Subcutaneous abdominal adipose tissue (tissue), 5 donors: Measurements from ENCODE around the gene EGLN2.
"Not testable (repeated sequence)": the region's sequence is repeated elsewhere in the genome, so short reads cannot be mapped to it uniquely, and the experiment has no call there.

Experiments used
- H3K27ac ChIP-seq: one replicate; pipeline ENCODE4 v1.7.0; 2013; ENCODE audit warnings: low read depth, mild to moderate bottlenecking, inconsistent platforms, low read length, moderate library complexity
- H3K27me3 ChIP-seq, 5 donors: one replicate each; pipeline ENCODE4 v1.7.0; 2013; ENCODE audit warnings: low read length in 5 of 5, inconsistent platforms in 1 of 5; ENCODE audit not compliant: control insufficient read depth in 5 of 5, insufficient read depth in 4 of 5
- H3K36me3 ChIP-seq, 5 donors: one replicate each; pipeline ENCODE4 v1.7.0; 2013; ENCODE audit warnings: low read length in 5 of 5; ENCODE audit not compliant: control insufficient read depth in 5 of 5, insufficient read depth in 5 of 5
- H3K4me1 ChIP-seq, 5 donors: one replicate each; pipeline ENCODE4 v1.7.0; 2013; ENCODE audit warnings: low read length in 5 of 5, mild to moderate bottlenecking in 3 of 5, moderate library complexity in 1 of 5; ENCODE audit not compliant: control insufficient read depth in 5 of 5, insufficient read depth in 5 of 5
- H3K4me3 ChIP-seq, 5 donors: one replicate each; pipeline ENCODE4 v1.7.0; 2013; ENCODE audit warnings: low read length in 5 of 5, low read depth in 1 of 5
- H3K9ac ChIP-seq, 5 donors: one replicate each; pipeline ENCODE4 v1.7.0; 2013; ENCODE audit warnings: low read length in 5 of 5, mild to moderate bottlenecking in 4 of 5, moderate library complexity in 3 of 5
- H3K9me3 ChIP-seq, 5 donors: one replicate each; pipeline ENCODE4 v1.7.0; 2013; ENCODE audit warnings: low read length in 5 of 5; ENCODE audit not compliant: control insufficient read depth in 5 of 5
- donor health status: healthy.
- donor health status: healthy.
- donor health status: healthy.
- donor health status: healthy.
- donor health status: healthy.

Gene EGLN2

GRCh38 chr19:40812571-40812970 is 13.6 kb downstream of the EGLN2 start:
- H3K36me3 ChIP-seq: peaks cover 0 to 22% (median 18%) of the 10 kb centered on the region in 5 donors
- not testable (repeated sequence) for H3K4me3 ChIP-seq, H3K9me3 ChIP-seq, H3K9ac ChIP-seq, H3K27ac ChIP-seq, H3K27me3 ChIP-seq
- peaks cover 3 to 53% (median 41%) of the 10 kb centered on the region in 5 donors for H3K4me1 ChIP-seq

GRCh38 chr19:40813182-40813581 is 14.2 kb downstream of the EGLN2 start:
- H3K4me1 ChIP-seq: peaks cover 3 to 50% (median 40%) of the 10 kb centered on the region in 5 donors
- peaks cover 0 to 15% (median 12%) of the 10 kb centered on the region in 5 donors for H3K36me3 ChIP-seq
- no peak overlapping the region for H3K27ac ChIP-seq
- H3K9ac ChIP-seq: no peak overlapping the region
- no peaks in the 10 kb centered on the region for H3K9me3 ChIP-seq
- no peak overlapping the region for H3K4me3 ChIP-seq
- no peaks in the 10 kb centered on the region for H3K27me3 ChIP-seq

- no peak overlapping the region for H3K9ac ChIP-seq
- H3K27me3 ChIP-seq: no peaks in the 10 kb centered on the region
- H3K4me3 ChIP-seq: no peak overlapping the region
- no peaks in the 10 kb centered on the region for H3K9me3 ChIP-seq
- no peaks in the 10 kb centered on the region for H3K36me3 ChIP-seq
- no peak overlapping the region for H3K27ac ChIP-seq
- peaks cover 6 to 44% (median 38%) of the 10 kb centered on the region in 5 donors for H3K4me1 ChIP-seq
Observed at GRCh38 chr19:40815223-40815622, 16.2 kb downstream of the EGLN2 start.

- H3K4me3 ChIP-seq: peak overlapping the region; percentile 23 to 61 (median 38)
- not testable (repeated sequence) for H3K27ac ChIP-seq
Observed at GRCh38 chr19:40818480-40819399, 19.7 kb downstream of the EGLN2 start.

GRCh38 chr19:40819479-40820234 is 20.7 kb downstream of the EGLN2 start:
- H3K27ac ChIP-seq, H3K9me3 ChIP-seq: not testable (repeated sequence)

More at GRCh38 chr19:40818480-40819399, 19.7 kb downstream of the EGLN2 start:
- H3K9ac ChIP-seq: peak overlapping the region in 1 of 5 donors; percentile 39
- H3K9me3 ChIP-seq, H3K36me3 ChIP-seq, H3K27me3 ChIP-seq: not testable (repeated sequence)
- peaks cover 6 to 39% (median 36%) of the 10 kb centered on the region in 5 donors for H3K4me1 ChIP-seq

GRCh38 chr19:40822161-40822560 is 23.2 kb downstream of the EGLN2 start:
- Histone ChIP-seq H3K27ac (peak overlapping the region; percentile 73), H3K27me3 (no peaks in the 10 kb centered on the region), H3K9me3 (peaks cover 0 to 3% (median 0%) of the 10 kb centered on the region in 5 donors), H3K4me3 (no peak overlapping the region), H3K4me1 (peaks cover 8 to 53% (median 52%) of the 10 kb centered on the region in 5 donors), H3K9ac (no peak overlapping the region), H3K36me3 (peaks cover 0 to 7% (median 6%) of the 10 kb centered on the region in 5 donors)

More at GRCh38 chr19:40819479-40820234, 20.7 kb downstream of the EGLN2 start:
- H3K9ac ChIP-seq, H3K4me3 ChIP-seq, H3K27me3 ChIP-seq, H3K36me3 ChIP-seq: not testable (repeated sequence)
- peaks cover 8 to 45% (median 43%) of the 10 kb centered on the region in 5 donors for H3K4me1 ChIP-seq

- H3K36me3 ChIP-seq: peaks cover 0 to 11% (median 10%) of the 10 kb centered on the region in 5 donors
- H3K4me1 ChIP-seq: peaks cover 8 to 53% (median 51%) of the 10 kb centered on the region in 5 donors
- not testable (repeated sequence) for H3K9me3 ChIP-seq, H3K9ac ChIP-seq, H3K27me3 ChIP-seq, H3K4me3 ChIP-seq
- H3K27ac ChIP-seq: peak overlapping the region; percentile 73
Observed at GRCh38 chr19:40822704-40823553, 23.9 kb downstream of the EGLN2 start.

- peaks cover 5 to 35% (median 33%) of the 10 kb centered on the region in 5 donors for H3K4me1 ChIP-seq
- not testable (repeated sequence) for H3K4me3 ChIP-seq, H3K9ac ChIP-seq, H3K9me3 ChIP-seq, H3K27me3 ChIP-seq
- H3K36me3 ChIP-seq: peaks cover 0 to 13% (median 10%) of the 10 kb centered on the region in 5 donors
- H3K27ac ChIP-seq: peak overlapping the region; percentile 23
Observed at GRCh38 chr19:40824916-40825315, 25.9 kb downstream of the EGLN2 start.

GRCh38 chr19:40825460-40826095 is 26.6 kb downstream of the EGLN2 start:
- not testable (repeated sequence) for H3K4me3 ChIP-seq, H3K9me3 ChIP-seq, H3K27me3 ChIP-seq, H3K9ac ChIP-seq, H3K27ac ChIP-seq
- peaks cover 0 to 13% (median 10%) of the 10 kb centered on the region in 5 donors for H3K36me3 ChIP-seq
- peaks cover 5 to 39% (median 33%) of the 10 kb centered on the region in 5 donors for H3K4me1 ChIP-seq
